ENCODE results near the gene HOXA3.
A peak's percentile ranks its signal among the peaks of the same experiment; 100 is the strongest.

HOXA3 gene

GRCh38 chr7:27185854-27186667 is 33.7 kb upstream of the HOXA3 start:
- Histone ChIP-seq H3K36me3 (no peaks in the 10 kb centered on the region), H3K27me3 (peaks cover 100% of the 10 kb centered on the region in 11 experiments), H3K9me3 (replicated peaks in 1 of 11) (peaks cover 0 to 28% (median 0%) of the 10 kb centered on the region in 11 experiments; a peak in 5 of 22 replicates), H3K9ac (no peak overlapping the region), H4K20me1 (peaks cover 0 to 98% (median 90%) of the 10 kb centered on the region in 11 experiments; a peak in 19 of 22 replicates), H3K4me3 (no peak overlapping the region; a peak in 1 of 20 replicates), H3K27ac (no peak overlapping the region), H3K4me1 (peaks cover 0 to 43% (median 11%) of the 10 kb centered on the region in 10 experiments; a peak in 12 of 20 replicates), H3K4me2 (peak overlapping the region in 1 of 11 experiments; percentile 81; a peak in 2 of 22 replicates)
- TF ChIP-seq Cebpa-rat (IDR thresholded peaks at IDR 0.05), result no peak

- TF ChIP-seq Cebpa-rat (IDR thresholded peaks at IDR 0.05), result no peak
- peak within 1 kb of the TSS in 10 of 11 experiments; percentile 1 to 92 (median 24); a peak in 15 of 22 replicates for H3K4me2 ChIP-seq
- H4K20me1 ChIP-seq, result peaks cover 0 to 97% (median 82%) of the 10 kb centered on the region in 11 experiments; a peak in 19 of 22 replicates
- peak within 1 kb of the TSS in 5 of 10 experiments; percentile 19 to 48 (median 40); a peak in 9 of 20 replicates for H3K4me3 ChIP-seq
- H3K36me3 ChIP-seq, result no peaks in the 10 kb centered on the region
- H3K4me1 ChIP-seq, result peaks cover 0 to 43% (median 11%) of the 10 kb centered on the region in 10 experiments; a peak in 12 of 20 replicates
- H3K9me3 ChIP-seq (replicated peaks in 1 of 11), result peaks cover 0 to 28% (median 0%) of the 10 kb centered on the region in 11 experiments; a peak in 6 of 22 replicates
- no peak within 1 kb of the TSS for H3K27ac ChIP-seq
- H3K9ac ChIP-seq, result no peak within 1 kb of the TSS
- peaks cover 100% of the 10 kb centered on the region in 11 experiments for H3K27me3 ChIP-seq
These were observed 32.9 kb upstream of the HOXA3 start, which contains the start of gene HOXA11 for GRCh38 chr7:27185013-27185853. TSS of gene HOXA11 (minus strand) at chr7:27185232. CDS start at chr7:27185144, 88 bp downstream.

- H3K36me3 ChIP-seq, result no peaks in the 10 kb centered on the region
- peaks cover 0 to 31% (median 4%) of the 10 kb centered on the region in 11 experiments; a peak in 10 of 22 replicates for H3K9me3 ChIP-seq (replicated peaks in 1 of 11)
- peaks cover 0 to 43% (median 11%) of the 10 kb centered on the region in 10 experiments; a peak in 12 of 20 replicates for H3K4me1 ChIP-seq
- H4K20me1 ChIP-seq, result peaks cover 0 to 90% (median 74%) of the 10 kb centered on the region in 11 experiments; a peak in 19 of 22 replicates
- H3K9ac ChIP-seq, result no peak overlapping the region
- peak overlapping the region in 10 of 11 experiments; percentile 1 to 92 (median 24); a peak in 15 of 22 replicates for H3K4me2 ChIP-seq
- H3K27me3 ChIP-seq, result peaks cover 100% of the 10 kb centered on the region in 11 experiments
- no peak for TF ChIP-seq Cebpa-rat (IDR thresholded peaks at IDR 0.05)
- H3K27ac ChIP-seq, result no peak overlapping the region
- peak overlapping the region in 5 of 10 experiments; percentile 19 to 48 (median 40); a peak in 8 of 20 replicates for H3K4me3 ChIP-seq
These were observed 32.1 kb upstream of the HOXA3 start for GRCh38 chr7:27184337-27185012.

GRCh38 chr7:27183682-27184336 is 31.4 kb upstream of the HOXA3 start:
- Histone ChIP-seq H3K27ac (no peak overlapping the region), H3K4me2 (peak overlapping the region in 10 of 11 experiments; percentile 1 to 92 (median 24); a peak in 14 of 22 replicates), H3K9me3 (replicated peaks in 1 of 11) (peaks cover 0 to 33% (median 5%) of the 10 kb centered on the region in 11 experiments; a peak in 10 of 22 replicates), H3K4me3 (peak overlapping the region in 5 of 10 experiments; percentile 19 to 48 (median 40); a peak in 7 of 20 replicates), H4K20me1 (peaks cover 0 to 84% (median 68%) of the 10 kb centered on the region in 11 experiments; a peak in 19 of 22 replicates), H3K36me3 (no peaks in the 10 kb centered on the region), H3K4me1 (peaks cover 0 to 39% (median 11%) of the 10 kb centered on the region in 10 experiments; a peak in 12 of 20 replicates), H3K9ac (no peak overlapping the region), H3K27me3 (peaks cover 100% of the 10 kb centered on the region in 11 experiments)
- TF ChIP-seq Cebpa-rat (IDR thresholded peaks at IDR 0.05), result no peak

- peaks cover 0 to 32% (median 7%) of the 10 kb centered on the region in 10 experiments; a peak in 10 of 20 replicates for H3K4me1 ChIP-seq
- H3K27me3 ChIP-seq, result peaks cover 100% of the 10 kb centered on the region in 11 experiments
- no peak for TF ChIP-seq Cebpa-rat (IDR thresholded peaks at IDR 0.05)
- peaks cover 0 to 33% (median 5%) of the 10 kb centered on the region in 11 experiments; a peak in 10 of 22 replicates for H3K9me3 ChIP-seq (replicated peaks in 1 of 11)
- no peak overlapping the region for H3K27ac ChIP-seq
- peak overlapping the region in 3 of 11 experiments; percentile 70 to 92 (median 81); a peak in 5 of 22 replicates for H3K4me2 ChIP-seq
- H3K9ac ChIP-seq, result no peak overlapping the region
- peaks cover 0 to 76% (median 60%) of the 10 kb centered on the region in 11 experiments; a peak in 19 of 22 replicates for H4K20me1 ChIP-seq
- H3K36me3 ChIP-seq, result no peaks in the 10 kb centered on the region
- H3K4me3 ChIP-seq, result peak overlapping the region in 2 of 10 experiments; percentile 40 to 48; a peak in 4 of 20 replicates
These were observed 30.7 kb upstream of the HOXA3 start for GRCh38 chr7:27182861-27183681.

GRCh38 chr7:27182285-27182841 is 30.0 kb upstream of the HOXA3 start:
- Histone ChIP-seq H3K9me3 (replicated peaks in 1 of 11) (peaks cover 0 to 29% (median 5%) of the 10 kb centered on the region in 11 experiments; a peak in 10 of 22 replicates), H3K4me3 (no peak overlapping the region), H3K27me3 (peaks cover 100% of the 10 kb centered on the region in 11 experiments), H3K9ac (no peak overlapping the region), H3K36me3 (no peaks in the 10 kb centered on the region), H3K4me1 (peaks cover 0 to 29% (median 7%) of the 10 kb centered on the region in 10 experiments; a peak in 9 of 20 replicates), H3K4me2 (no peak overlapping the region), H3K27ac (no peak overlapping the region), H4K20me1 (peaks cover 0 to 70% (median 54%) of the 10 kb centered on the region in 11 experiments; a peak in 19 of 22 replicates)
- TF ChIP-seq Cebpa-rat (IDR thresholded peaks at IDR 0.05), result no peak

All from BLaER1 treated with 17β-estradiol and CSF1 and Interleukin-3, amounts not matched to agents 10 nM and 100 nM (cell line).